HG02943 (cell line): ENCODE measurements around the gene TMBIM6.
"Not testable (repeated sequence)": the region's sequence is repeated elsewhere in the genome, so short reads cannot be mapped to it uniquely, and the experiment has no call there.

Source experiments
- ATAC-seq: cut with Tn5 transposase; IDR thresholded peaks from one replicate; pipeline ENCODE4 v1.9.1; 2021; ENCODE audit warnings: mild to moderate bottlenecking, low read depth, moderate library complexity; ENCODE audit not compliant: unreplicated experiment

The TMBIM6 gene

GRCh38 chr12:49773102-49773501 lies 31.7 kb downstream of the TMBIM6 start:
- ATAC-seq: not testable (repeated sequence)

GRCh38 chr12:49776413-49776812 lies 35.1 kb downstream of the TMBIM6 start:
- no peak for ATAC-seq

DNA sequence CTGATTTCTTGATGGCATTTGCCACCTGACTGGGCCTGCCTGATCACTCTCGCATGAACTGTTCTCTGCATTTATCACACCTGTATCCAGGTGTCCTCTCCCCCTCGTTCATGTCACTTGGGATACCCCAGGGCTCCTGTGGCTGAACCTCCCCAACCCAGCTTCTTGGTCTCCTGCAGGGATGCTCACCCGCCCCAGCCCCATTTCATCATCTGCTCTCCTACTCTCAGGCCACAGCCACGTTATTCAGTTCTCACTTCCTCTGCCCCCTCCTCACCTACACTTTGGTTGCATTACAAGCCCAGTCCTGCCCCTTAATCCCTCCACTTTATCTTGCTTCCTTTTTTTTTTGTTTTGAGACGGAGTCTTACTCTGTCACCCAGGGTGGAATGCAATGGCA lies 35.5 kb downstream of the TMBIM6 start:
- ATAC-seq: no peak

DNA sequence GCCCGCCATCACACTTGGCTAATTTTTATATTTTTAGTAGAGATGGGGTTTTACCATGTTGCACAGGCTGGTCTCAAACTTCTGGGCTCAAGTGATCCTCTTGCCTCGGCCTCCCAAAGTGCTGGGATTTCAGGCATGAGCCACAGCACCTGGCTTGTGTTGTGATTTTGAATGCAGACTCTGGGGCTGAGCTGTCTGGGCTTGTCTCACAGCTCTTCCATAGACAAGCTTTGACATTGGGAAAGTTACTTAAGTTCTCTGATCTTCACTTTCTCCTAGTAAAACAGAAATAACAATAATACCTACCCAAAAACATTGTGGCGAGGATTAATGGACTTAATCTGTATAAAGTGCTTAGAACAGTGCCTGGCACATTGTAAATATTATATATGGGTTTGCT lies 36.0 kb downstream of the TMBIM6 start:
- no peak for ATAC-seq

GRCh38 chr12:49777800-49778748 lies 36.7 kb downstream of the TMBIM6 start:
- no peak for ATAC-seq

GRCh38 chr12:49779581-49779980 lies 38.2 kb downstream of the TMBIM6 start:
- ATAC-seq: no peak

DNA sequence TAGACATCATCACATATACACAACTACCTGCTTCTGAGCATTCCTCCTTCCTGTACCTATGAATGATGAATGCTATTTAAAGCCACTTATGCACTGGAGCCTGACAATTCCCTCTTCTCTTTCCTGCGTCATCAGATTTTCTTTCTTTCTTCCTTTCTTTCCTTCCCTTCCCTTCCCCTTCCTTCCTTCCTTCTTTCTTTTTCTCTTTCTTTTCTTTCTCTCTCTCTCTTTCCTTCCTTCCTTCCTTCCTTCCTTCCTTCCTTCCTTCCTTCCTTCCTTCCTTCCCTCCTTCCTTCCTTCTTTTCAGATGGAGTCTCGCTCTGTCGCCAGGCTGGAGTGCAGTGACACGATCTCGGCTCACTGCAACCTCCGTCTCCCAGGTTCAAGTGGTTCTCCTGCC lies 39.6 kb downstream of the TMBIM6 start:
- ATAC-seq: not testable (repeated sequence)

DNA sequence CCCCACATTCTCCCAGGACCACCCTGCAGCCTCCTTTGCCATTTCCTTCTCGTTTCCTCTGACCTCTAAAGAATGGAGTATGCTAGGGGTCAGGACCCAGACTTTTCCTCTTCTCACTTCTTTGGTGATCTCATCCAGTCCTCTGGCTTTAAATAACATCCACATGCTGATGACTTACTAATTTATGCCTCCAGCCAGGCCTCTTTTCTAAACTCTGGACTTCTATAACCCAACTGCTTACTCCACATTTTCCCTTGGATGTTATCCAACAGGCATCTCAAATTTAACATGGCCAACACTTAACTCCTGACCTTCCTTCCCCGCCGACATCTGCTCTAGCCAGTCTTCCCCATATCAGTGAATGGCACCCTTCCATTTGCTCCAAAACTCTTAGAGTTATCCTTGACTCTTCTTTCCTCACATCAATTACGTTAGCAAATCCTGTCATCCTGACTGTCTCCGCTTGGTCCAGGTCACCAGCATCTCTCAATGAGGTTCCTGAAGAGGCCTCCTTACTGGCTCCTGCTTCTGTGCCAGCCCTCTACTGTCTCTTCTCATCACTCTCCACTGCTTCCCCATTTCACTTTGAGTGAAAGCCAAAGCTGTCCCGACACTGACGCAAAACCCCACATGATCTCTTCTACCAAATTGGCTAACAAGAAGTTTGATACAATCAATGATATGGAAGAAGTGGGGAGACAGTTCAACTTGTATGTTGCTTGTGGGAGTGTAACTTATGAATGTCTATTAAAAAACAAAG lies 42.7 kb downstream of the TMBIM6 start:
- no peak for ATAC-seq

- ATAC-seq: no peak
Observed at GRCh38 chr12:49784756-49785409, 43.5 kb downstream of the TMBIM6 start.

- ATAC-seq: no peak
Observed at GRCh38 chr12:49787672-49788071, 46.3 kb downstream of the TMBIM6 start.

GRCh38 chr12:49789992-49790391 lies 48.6 kb downstream of the TMBIM6 start:
- ATAC-seq: no peak

DNA sequence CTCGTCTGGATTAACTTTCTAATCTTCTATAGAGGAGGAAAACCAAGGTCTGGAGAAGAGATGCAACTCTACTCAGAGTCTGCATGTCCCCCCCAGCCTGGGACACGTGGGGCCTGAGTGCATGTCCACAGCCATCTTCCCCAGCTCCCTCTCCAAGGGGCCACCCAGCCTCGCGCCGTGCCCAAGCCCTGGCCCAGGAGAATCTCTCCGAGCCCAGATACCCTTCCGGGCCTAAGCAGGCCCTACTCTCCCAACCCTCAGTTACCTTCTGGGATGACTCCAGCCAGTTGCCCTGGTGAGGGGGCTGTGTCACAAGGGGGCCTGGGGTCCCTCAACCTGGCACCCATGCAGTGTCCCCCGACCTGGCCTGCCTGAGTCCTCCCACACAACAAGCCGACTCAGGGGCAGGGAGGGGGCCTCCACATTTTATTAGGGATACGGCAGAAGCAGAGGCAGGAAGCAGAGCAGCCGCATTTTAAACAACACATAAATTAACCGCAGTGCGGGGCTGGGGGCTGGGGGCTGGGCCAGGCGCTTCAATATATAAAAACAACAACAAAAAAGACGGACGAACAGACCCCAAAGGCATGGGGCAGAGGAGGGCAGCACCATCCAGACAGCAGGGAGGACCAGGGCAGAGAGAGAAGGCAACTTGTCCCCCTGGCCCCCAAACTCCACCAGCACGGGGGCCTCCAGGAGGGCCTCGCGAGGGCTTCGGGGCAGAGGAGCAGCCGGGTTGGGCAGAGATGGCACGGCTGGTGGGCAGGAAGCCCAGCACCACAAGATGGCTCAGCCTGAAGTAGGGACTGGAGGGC lies 49.6 kb downstream of the TMBIM6 start:
- ATAC-seq: no peak

DNA sequence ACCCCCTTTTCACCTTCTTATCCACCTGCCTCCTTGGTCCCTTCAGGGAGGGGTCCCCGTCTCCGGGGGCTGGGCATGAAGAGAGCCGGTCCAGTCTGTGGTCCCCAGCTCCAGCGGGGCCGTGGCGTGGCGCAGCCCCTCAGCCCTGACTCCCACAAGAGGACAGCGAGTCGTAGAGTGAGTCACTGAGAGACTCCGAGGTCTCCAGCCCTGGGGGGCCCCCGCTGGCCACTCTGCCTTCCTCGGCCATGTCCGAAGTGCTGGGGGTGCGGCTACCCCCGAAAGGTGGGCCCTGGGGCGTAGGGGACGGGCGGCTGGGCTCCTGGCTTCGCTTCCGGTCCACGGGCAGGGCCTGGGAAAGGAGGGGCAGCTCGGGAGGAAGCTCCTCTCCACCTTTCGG lies 50.3 kb downstream of the TMBIM6 start:
- ATAC-seq: no peak

DNA sequence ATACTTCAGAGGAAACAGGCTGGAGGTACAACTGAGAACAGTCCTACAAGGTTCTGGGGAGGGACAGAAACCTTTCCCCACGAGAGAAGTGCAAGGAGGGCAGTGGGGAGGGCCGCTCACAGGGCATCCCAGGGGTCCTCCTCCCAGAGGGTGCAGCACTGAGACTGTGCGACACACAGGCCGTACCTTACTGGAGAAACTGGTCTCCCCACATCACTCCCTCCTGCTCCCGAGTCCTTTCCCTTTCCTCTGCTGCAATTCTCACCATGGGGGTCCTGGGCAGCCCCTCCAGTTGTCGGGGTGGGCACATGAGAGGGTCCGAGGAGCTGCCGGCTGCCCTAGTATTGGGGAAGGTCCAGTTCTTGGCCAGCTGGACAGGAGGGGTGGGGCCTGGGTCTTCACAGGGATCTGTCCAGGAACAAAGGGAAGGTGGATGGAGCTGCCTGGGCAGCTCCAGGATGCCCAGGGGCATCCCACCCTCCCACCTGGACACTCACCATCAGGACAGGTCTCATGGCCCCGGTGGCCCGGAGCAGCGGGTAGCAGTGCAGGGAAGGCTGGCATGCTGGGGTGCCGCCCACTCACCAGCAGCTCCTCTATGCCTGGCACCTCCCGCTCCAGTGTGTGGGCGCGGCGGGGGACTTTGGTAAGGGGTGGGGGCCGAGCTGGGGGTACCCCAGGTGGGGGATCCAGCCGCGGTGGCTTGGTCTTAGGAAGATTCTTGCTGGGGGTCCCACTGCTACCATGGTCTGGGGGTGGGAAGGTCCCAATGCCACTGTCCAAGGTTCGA lies 51.0 kb downstream of the TMBIM6 start:
- no peak for ATAC-seq

DNA sequence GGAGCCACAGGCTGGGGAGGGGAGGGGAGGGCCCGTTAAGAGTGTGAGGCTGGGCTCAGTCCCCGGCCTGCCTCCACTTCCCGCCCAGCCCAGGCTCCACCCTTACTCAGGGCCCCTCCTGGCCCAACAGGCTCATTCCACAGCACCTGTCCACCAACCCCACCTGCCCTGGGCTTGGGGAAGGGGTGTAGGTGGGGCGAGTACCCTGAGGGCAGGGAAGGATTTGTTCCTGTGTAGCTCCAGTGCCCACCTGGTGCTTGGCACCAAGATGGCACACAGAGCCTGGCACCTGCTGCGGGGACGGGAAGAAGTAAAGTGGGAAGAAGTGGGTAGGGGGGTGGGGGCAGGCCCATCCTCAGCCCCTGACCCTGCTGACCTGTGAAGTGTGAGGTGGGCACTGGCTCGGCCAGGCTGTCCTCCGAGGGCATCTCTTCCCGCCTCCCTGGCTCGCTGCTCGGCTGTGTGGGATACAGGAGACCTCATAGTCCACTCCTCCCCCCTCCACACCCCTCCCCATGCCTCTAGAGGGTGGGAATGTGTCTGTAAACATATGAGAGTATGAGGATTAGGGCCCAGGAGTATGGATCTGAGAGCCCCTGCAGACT lies 51.7 kb downstream of the TMBIM6 start:
- no peak for ATAC-seq

GRCh38 chr12:49793620-49794019 lies 52.3 kb downstream of the TMBIM6 start:
- ATAC-seq: no peak

GRCh38 chr12:49794021-49794420 lies 52.7 kb downstream of the TMBIM6 start:
- no peak for ATAC-seq

DNA sequence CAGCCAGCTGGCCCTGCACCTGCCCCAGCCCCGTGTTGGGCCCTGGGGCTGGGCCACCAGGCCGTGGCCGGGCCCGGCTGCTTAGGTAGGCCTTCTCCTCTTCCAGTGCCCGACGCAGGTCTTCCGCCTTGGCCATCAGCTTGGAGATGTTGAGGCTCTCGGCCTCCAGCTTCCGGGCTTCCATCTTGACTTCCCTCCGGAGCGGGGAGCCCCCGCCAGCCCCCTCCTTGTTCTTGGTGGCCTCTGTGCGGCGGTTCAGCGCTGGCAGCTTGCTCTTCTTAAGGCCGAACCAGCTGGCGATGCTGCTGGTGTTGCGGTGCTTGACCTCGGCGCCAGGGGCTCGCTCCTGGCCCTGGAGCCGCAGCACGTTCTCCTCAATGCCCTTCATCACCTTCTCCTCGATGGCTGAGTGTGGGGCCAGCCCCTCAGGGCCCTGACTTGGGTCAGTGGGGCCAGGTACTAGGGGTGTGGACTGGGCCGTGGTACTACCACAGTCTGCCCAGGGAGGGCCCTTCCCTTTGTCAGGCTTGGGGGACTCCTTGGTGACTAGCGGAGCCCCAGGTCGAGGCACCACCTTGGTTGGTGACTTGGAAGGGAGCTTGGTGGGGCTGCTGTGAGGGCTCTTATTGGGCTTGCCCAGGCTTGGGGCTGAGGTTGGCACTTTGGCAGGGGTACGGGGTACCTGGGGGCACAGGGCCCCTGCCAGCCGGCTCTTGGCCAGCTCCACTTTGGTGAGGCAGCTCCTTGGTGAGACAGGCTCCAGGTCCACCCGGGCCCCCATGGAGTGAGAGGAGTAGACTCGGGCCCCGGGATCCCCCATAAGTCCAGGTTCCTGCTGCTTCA lies 53.7 kb downstream of the TMBIM6 start:
- ATAC-seq: no peak
